Spleen (tissue), 11 donors: ENCODE data around the gene GBP7. TPM values are rescaled to one million over a fixed set of nuclear protein-coding genes. Genes with fewer than 3 reads are reported as not detected.

Experiments used
- DNase-seq: peaks from one replicate; pipeline ENCODE4 v3.0.0-alpha.2; 2020
- H3K27ac ChIP-seq, 8 donors: fragments of 200-600 bp; sonication (generic) in 7 of 8; 1 replicate in 4 of 8; 2 replicates in 4 of 8; pipeline versions ENCODE4 v1.5.0 to v1.8.0; 2016 to 2021; ENCODE audit warnings: inconsistent platforms in 4 of 8, mild to moderate bottlenecking in 4 of 8, moderate library complexity in 1 of 8
- H3K27me3 ChIP-seq, 7 donors: fragments of 200-600 bp; sonication (generic) in 6 of 7; replicated peaks in 1 of 7; 1 replicate in 4 of 7; 2 replicates in 3 of 7; pipeline versions ENCODE4 v1.5.0 to v1.8.0; 2016 to 2021; ENCODE audit warnings: inconsistent platforms in 3 of 7, mild to moderate bottlenecking in 1 of 7
- H3K36me3 ChIP-seq, 6 donors: fragments of 200-600 bp; sonication (generic) in 5 of 6; 1 replicate in 4 of 6; 2 replicates in 2 of 6; pipeline versions ENCODE4 v1.5.0 to v1.8.0; 2016 to 2021; ENCODE audit warnings: inconsistent platforms in 2 of 6
- H3K4me1 ChIP-seq, 6 donors: fragments of 200-600 bp; sonication (generic) in 5 of 6; 1 replicate in 3 of 6; 2 replicates in 3 of 6; pipeline versions ENCODE4 v1.5.0 to v1.8.0; 2016 to 2021; ENCODE audit warnings: inconsistent platforms in 3 of 6
- H3K4me3 ChIP-seq, 8 donors: fragments of 200-600 bp; sonication (generic) in 7 of 8; 1 replicate in 4 of 8; 2 replicates in 4 of 8; pipeline versions ENCODE4 v1.5.0 to v1.8.0; 2016 to 2021; ENCODE audit warnings: inconsistent platforms in 4 of 8, mild to moderate bottlenecking in 4 of 8, moderate library complexity in 2 of 8
- H3K9me3 ChIP-seq, 8 donors: fragments of 200-600 bp; sonication (generic) in 7 of 8; 1 replicate in 4 of 8; 2 replicates in 4 of 8; pipeline versions ENCODE4 v1.5.0 to v1.8.0; 2016 to 2021; ENCODE audit warnings: inconsistent platforms in 4 of 8
- CTCF ChIP-seq, 11 experiments: fragments of 200-600 bp in 7 of 11; fragments of 450-650 bp in 4 of 11; sonication (generic) in 4 of 11; IDR thresholded peaks in 8 of 11; conservative IDR thresholded peaks in 3 of 11; 1 replicate in 7 of 11; 2 replicates in 4 of 11; pipeline versions ENCODE4 v1.4.0 to v1.8.0; 2016 to 2021; ENCODE audit warnings: antibody characterized with exemption in 11 of 11, inconsistent platforms in 4 of 11, mild to moderate bottlenecking in 1 of 11
- POLR2A ChIP-seq, 3 donors: fragments of 450-650 bp; IDR thresholded peaks; one replicate each; pipeline ENCODE4 v1.5.1; 2017; ENCODE audit warnings: antibody characterized with exemption in 3 of 3, mild to moderate bottlenecking in 1 of 3
- POLR2AphosphoS5 ChIP-seq, 3 donors: sonication (generic); formaldehyde crosslinking; IDR thresholded peaks; one replicate each; pipeline ENCODE4 v1.5.1; 2017; ENCODE audit warnings: antibody characterized with exemption in 3 of 3
- WGBS, 5 donors: extraction: QIAGEN DNeasy Blood & Tissue Kit in 3 of 5; methylation state at CpG; one replicate each; pipeline versions ENCODE4 v1.1.5 to v1.1.7; 2013 to 2018; 5-methylcytosine and 5-hydroxymethylcytosine counted together
- intact Hi-C: fragments of 100-400 bp; cut with DNase I; formaldehyde crosslinking; loops from one replicate; pipeline ENCODE4 v1.15.0; 2023; ENCODE audit warnings: low total_unique reads
- polyA plus RNA-seq, 3 donors: library from polyadenylated mRNA; stranded (reverse); fragments of 200-250 nt; gene quantifications; one replicate each; pipeline ENCODE4 v1.2.1, GENCODE V29; 2013
- total RNA-seq, 7 donors: library from RNA; depleted of rRNA in 3 of 7; stranded (reverse); fragments of >200 nt in 3 of 7; fragmentation: NEBNext Ultra II Directional in 4 of 7; extraction: Animal tissue kit (Norgen Biotek cat#: 25700) in 4 of 7; gene quantifications; one replicate each; pipeline versions ENCODE4 v1.1.0 to v1.2.1, GENCODE V29; 2016 to 2021
- donor health status: healthy with polysubstance abuse.
- donor health status: DM: no; HTN: no; CAD: no; lungs with moderate emphysema.
- donor health status: DM: no; HTN: no; CAD: no.
- donor health status: Bipolar disorder and iron deficiency.
- donor health status: healthy.
- donor health status: DM: no; HTN: no; CAD: no.
- donor health status: DM: yes; HTN: yes; CAD: no.

The GBP7 gene
- total and polyA plus RNA-seq, 10 donors = 0.02 to 0.50 (median 0.14) TPM; not detected in 5

GRCh38 chr1:89147678-89148658 is 27.8 kb downstream of the GBP7 start:
- WGBS, 5 donors = 76 to 87% (median 86%) methylated on average over 3 of the region's 3 CpGs
- intact Hi-C loops = no loop called here
- no peak for TF ChIP-seq POLR2AphosphoS5 (IDR thresholded peaks at IDR 0.05)
- H3K27me3 ChIP-seq = no peaks in the 10 kb centered on the region
- H3K4me3 ChIP-seq = no peak overlapping the region
- H3K4me1 ChIP-seq = no peaks in the 10 kb centered on the region
- no peak overlapping the region for H3K27ac ChIP-seq
- no peak for DNase-seq
- H3K9me3 ChIP-seq = no peaks in the 10 kb centered on the region
- H3K36me3 ChIP-seq = no peaks in the 10 kb centered on the region

- 64 to 80% (median 68%) methylated on average over 3 of the region's 3 CpGs for WGBS, 5 donors
- intact Hi-C loops = no loop called here
- Histone ChIP-seq H3K27me3 (no peaks in the 10 kb centered on the region), H3K4me3 (no peak overlapping the region), H3K4me1 (no peaks in the 10 kb centered on the region), H3K27ac (no peak overlapping the region), H3K36me3 (no peaks in the 10 kb centered on the region), H3K9me3 (no peaks in the 10 kb centered on the region)
- no peak for TF ChIP-seq POLR2A (IDR thresholded peaks at IDR 0.05)
- DNase-seq = no peak
Measured at GRCh38 chr1:89146721-89147120, 29.1 kb downstream of the GBP7 start.

DNA sequence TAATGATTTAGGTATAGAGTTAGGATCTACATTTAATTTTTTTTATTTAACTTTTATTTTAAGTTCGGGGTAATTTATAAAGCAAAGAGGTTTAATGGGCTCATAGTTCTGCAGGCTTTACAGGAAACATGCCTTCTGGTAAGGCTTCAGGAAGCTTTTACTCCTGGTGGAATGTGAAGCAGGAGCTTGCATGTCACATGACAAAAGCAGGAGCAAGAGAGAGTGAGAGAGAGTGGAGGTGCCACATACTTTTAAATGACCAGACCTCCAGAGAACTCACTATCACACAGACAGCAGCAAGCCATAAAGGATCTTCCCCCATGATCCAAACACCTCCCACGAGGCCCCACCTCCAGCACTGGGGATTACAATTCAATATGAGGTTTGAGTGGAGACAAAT is 32.3 kb downstream of the GBP7 start:
- Histone ChIP-seq H3K27me3 (no peaks in the 10 kb centered on the region), H3K36me3 (no peaks in the 10 kb centered on the region), H3K27ac (no peak overlapping the region), H3K4me1 (no peaks in the 10 kb centered on the region), H3K4me3 (no peak overlapping the region), H3K9me3 (peaks cover 0 to 3% (median 0%) of the 10 kb centered on the region in 8 donors)
- intact Hi-C loops = no loop called here
- DNase-seq = no peak
- no peak for TF ChIP-seq POLR2A (IDR thresholded peaks at IDR 0.05)
- no peak for TF ChIP-seq POLR2AphosphoS5 (IDR thresholded peaks at IDR 0.05)
- TF ChIP-seq CTCF (IDR thresholded peaks at IDR 0.05 in 8 of 11, conservative IDR thresholded peaks at IDR 0.05 in 3 of 11) = no peak
- WGBS, 5 donors = 84 to 95% (median 92%) methylated on average over 2 of the region's 2 CpGs

GRCh38 chr1:89142160-89142559 is 33.6 kb downstream of the GBP7 start:
- Histone ChIP-seq H3K36me3 (no peaks in the 10 kb centered on the region), H3K27me3 (no peaks in the 10 kb centered on the region), H3K9me3 (peaks cover 0 to 9% (median 2%) of the 10 kb centered on the region in 8 donors), H3K27ac (no peak overlapping the region), H3K4me1 (no peaks in the 10 kb centered on the region), H3K4me3 (no peak overlapping the region)
- WGBS, 5 donors = 73 to 85% (median 76%) methylated on average over 4 of the region's 4 CpGs
- intact Hi-C loops = no loop called here
- DNase-seq = no peak
- TF ChIP-seq POLR2AphosphoS5 (IDR thresholded peaks at IDR 0.05) (no peak), CTCF (IDR thresholded peaks at IDR 0.05 in 8 of 11, conservative IDR thresholded peaks at IDR 0.05 in 3 of 11) (no peak), POLR2A (IDR thresholded peaks at IDR 0.05) (no peak)

DNA sequence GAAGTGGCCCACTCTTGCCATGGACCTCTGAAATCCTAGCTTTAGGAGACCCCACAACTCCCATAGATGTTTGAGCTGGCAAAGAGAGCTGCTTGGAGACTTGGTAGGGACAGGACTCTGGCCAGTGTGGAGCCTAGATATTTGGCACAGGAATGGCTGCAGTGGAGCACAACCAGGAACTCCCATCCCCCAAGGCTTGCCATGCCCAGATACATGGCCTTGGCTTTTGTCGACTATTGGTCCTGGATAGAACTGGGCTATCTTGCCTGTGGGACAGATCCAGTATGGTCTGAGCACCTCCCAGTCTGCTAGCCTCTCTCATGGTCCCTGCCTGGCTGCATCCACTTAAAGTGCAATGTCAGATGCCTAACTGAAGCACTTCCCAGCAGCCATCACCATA is 42.1 kb downstream of the GBP7 start:
- H3K4me1 ChIP-seq = peaks cover 7 to 21% (median 18%) of the 10 kb centered on the region in 6 donors

More for the DNA sequence above, 42.1 kb downstream of the GBP7 start:
- Histone ChIP-seq H3K27ac (no peak overlapping the region), H3K36me3 (no peaks in the 10 kb centered on the region), H3K27me3 (no peaks in the 10 kb centered on the region), H3K9me3 (peaks cover 0 to 8% (median 2%) of the 10 kb centered on the region in 8 donors), H3K4me3 (no peak overlapping the region)
- intact Hi-C loops = no loop called here
- TF ChIP-seq POLR2AphosphoS5 (IDR thresholded peaks at IDR 0.05) = no peak
- no peak for TF ChIP-seq POLR2A (IDR thresholded peaks at IDR 0.05)
- TF ChIP-seq CTCF (IDR thresholded peaks at IDR 0.05 in 8 of 11, conservative IDR thresholded peaks at IDR 0.05 in 3 of 11) = no peak
- 78 to 100% (median 86%) methylated on average over 1 of the region's 1 CpG for WGBS, 5 donors
- no peak for DNase-seq
